Mononuclear cell (primary cell): ENCODE measurements around the gene EXOSC10. TPM values are rescaled to one million over a fixed set of nuclear protein-coding genes. Genes with fewer than 3 reads are reported as not detected.
"Not testable (repeated sequence)": the region's sequence is repeated elsewhere in the genome, so short reads cannot be mapped to it uniquely, and the experiment has no call there.

Experiments used
- H3K27me3 ChIP-seq: 2 replicates; pipeline ENCODE4 v1.6.0; 2011; ENCODE audit warnings: low read length, control low read depth; ENCODE audit not compliant: insufficient read depth
- H3K4me1 ChIP-seq: 2 replicates; pipeline ENCODE4 v1.5.1; 2011; ENCODE audit warnings: mild to moderate bottlenecking, low read length, control low read depth; ENCODE audit not compliant: insufficient read depth
- H3K4me3 ChIP-seq: 2 replicates; pipeline ENCODE4 v1.5.1; 2011; ENCODE audit warnings: mild to moderate bottlenecking, low read length, moderate library complexity
- H3K9me3 ChIP-seq: 2 replicates; pipeline ENCODE4 v1.5.1; 2011; ENCODE audit warnings: low read depth, mild to moderate bottlenecking, control low read depth, low read length
- total RNA-seq: library from RNA; depleted of rRNA; stranded (reverse); fragments of >200 nt; gene quantifications from one replicate; pipeline ENCODE4 v1.2.3, GENCODE V29; 2012

The EXOSC10 gene
- total RNA-seq, 1 donor: 56.5 TPM

GRCh38 chr1:11045428-11046269 is 54.0 kb downstream of the EXOSC10 start:
- no peaks in the 10 kb centered on the region for H3K27me3 ChIP-seq
- H3K4me3 ChIP-seq: no peak overlapping the region
- no peaks in the 10 kb centered on the region for H3K4me1 ChIP-seq
- no peaks in the 10 kb centered on the region for H3K9me3 ChIP-seq

DNA sequence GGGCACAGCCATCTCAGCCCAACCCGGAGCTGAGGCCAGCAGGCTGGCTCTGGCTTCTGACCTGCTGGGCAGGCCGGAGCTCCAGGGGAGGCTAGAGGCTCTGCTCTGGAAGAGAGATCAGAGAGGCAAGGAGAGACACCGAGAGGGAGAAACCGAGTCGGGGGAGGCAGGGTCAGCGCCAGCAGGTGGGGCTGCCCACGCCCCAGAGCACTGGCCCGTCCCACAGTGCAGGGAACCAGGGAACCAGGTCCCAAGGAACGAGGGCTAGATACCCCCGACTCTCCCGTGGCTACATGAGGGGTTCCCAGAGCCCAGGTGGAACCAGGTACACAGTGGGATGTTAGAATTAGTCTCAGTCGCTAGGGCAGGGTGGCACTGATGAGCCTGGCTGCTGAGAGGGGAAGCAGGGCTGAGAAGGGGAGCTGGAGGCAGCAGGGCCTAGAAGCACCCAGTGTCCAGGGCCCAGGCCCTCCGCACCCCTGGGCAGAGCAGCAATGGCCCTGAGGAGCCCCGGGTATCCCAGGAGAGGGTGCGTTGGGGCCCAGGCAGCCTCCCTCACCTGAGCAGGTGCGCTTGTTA is 54.7 kb downstream of the EXOSC10 start:
- Histone ChIP-seq H3K27me3 (no peaks in the 10 kb centered on the region), H3K4me3 (no peak overlapping the region), H3K4me1 (no peaks in the 10 kb centered on the region), H3K9me3 (no peaks in the 10 kb centered on the region)

DNA sequence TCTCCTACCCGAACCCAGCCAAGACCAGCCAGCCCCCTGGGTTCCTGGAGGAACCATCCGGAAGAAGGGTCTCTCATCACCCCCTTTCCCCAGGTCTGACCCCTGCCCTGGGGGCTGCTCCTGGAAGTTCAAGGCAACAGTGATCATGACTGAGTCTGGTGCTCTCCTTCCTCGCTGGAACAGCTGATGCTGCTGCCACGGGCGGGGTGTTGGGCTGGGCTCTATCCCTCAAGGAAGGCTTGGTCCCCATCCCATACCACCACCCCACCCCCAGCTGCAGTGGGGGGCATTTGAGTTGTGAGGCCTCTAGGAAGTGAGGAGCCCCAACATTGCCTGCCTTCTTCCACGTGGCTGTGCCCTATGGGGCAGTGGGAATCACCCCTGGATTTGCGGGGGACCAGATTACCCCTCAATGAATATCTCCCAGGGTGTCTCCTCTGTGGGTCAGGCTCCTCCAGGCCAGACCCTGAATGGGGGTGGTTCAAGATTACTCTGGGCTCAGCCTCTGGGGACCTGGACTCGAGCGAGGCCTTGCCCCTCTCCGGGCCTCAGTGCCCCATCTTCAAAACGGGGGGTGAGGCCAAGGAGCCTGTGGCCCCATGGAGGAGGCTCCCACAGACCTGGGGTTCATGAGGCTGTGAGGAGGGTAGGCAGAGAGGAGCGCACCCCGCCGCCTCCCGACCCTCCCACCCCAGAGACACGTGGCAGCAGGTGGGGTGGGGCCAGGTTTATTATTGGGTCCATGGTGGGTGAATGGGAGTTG is 55.4 kb downstream of the EXOSC10 start:
- no peaks in the 10 kb centered on the region for H3K4me1 ChIP-seq
- H3K4me3 ChIP-seq: no peak overlapping the region
- no peaks in the 10 kb centered on the region for H3K27me3 ChIP-seq
- H3K9me3 ChIP-seq: no peaks in the 10 kb centered on the region

DNA sequence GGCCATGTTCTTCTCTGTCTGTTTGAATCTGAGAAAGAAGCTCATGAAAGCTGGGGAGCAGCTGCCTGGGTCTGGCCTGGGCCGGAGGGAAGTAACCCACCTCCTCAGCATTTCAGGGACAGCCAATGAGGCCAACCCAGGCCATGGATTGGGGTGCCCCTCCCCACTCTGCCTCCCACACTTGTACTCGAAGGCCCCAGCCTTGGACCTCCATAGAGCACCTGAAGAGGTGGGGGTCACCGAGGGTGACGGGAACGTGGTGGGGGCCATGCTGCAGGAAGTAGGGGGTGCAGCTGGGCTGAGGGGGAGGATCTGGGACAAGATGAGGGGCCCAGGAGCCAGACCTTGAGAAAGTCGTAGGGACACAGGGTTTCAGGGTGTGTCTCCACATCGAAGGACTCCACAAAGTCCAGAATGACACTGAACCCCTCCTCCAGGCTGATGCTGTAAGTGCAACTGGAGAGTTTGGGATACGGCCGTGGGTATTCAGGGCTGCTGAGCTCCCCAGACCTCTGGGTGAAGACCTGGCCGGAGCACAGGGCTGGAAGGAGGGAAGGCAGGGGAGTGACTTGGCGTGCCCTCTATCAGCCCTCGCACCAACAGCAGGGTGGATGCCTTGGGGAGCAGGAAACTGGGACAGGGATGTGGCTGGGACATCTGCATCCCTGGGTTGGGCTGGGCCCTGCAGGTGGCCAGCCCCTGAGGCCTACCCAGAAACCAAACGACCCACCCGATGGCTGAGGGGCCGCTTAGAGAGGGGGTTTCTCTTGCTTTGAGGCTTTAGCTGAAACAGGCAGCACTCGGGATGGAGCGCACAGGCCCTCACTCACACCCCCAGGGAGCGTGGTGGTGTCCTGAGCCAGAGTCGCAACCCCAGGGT is 56.4 kb downstream of the EXOSC10 start:
- H3K27me3 ChIP-seq: no peaks in the 10 kb centered on the region
- H3K9me3 ChIP-seq: no peaks in the 10 kb centered on the region
- H3K4me3 ChIP-seq: no peak overlapping the region
- no peaks in the 10 kb centered on the region for H3K4me1 ChIP-seq

- Histone ChIP-seq H3K27me3 (no peaks in the 10 kb centered on the region), H3K4me3 (no peak overlapping the region), H3K4me1 (no peaks in the 10 kb centered on the region), H3K9me3 (no peaks in the 10 kb centered on the region)
Observed at GRCh38 chr1:11042065-11042464, 57.6 kb downstream of the EXOSC10 start.

DNA sequence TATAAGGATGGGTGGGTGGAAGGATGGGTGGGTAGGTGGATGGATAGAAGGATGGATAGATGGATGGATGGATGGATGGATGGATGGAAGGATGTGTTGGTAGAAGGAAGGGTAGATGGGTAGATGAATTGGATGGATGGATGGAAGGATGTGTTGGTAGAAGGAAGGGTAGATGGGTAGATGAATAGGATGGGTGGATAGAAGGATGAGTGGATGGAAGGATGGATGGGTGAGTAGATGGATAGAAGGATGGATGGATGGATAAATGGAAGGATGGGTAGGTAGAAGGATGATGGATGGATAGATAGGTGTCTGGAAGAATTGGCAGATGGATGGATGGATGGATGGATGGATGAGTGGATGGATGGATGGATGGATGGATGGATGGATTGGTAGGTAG is 58.6 kb downstream of the EXOSC10 start:
- Histone ChIP-seq H3K27me3 (no peaks in the 10 kb centered on the region), H3K4me3 (no peak overlapping the region), H3K4me1 (no peaks in the 10 kb centered on the region), H3K9me3 (no peaks in the 10 kb centered on the region)

DNA sequence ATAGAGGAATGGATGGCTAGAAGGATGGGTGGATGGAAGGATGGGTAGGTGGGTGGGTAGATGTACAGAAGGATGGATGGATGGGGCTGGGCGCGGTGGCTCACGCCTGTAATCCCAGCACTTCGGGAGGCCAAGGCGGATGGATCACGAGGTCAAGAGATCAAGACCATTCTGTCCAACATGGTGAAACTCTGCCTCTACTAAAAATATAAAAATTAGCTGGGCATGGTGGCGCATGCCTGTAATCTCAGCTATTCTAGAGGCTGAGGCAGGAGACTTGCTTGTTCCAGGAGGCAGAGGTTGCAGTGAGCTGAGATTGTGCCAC is 59.6 kb downstream of the EXOSC10 start:
- H3K27me3 ChIP-seq, H3K4me1 ChIP-seq, H3K4me3 ChIP-seq, H3K9me3 ChIP-seq: not testable (repeated sequence)

GRCh38 chr1:11039351-11040104 is 60.1 kb downstream of the EXOSC10 start:
- no peaks in the 10 kb centered on the region for H3K27me3 ChIP-seq
- no peaks in the 10 kb centered on the region for H3K9me3 ChIP-seq
- no peak overlapping the region for H3K4me3 ChIP-seq
- H3K4me1 ChIP-seq: no peaks in the 10 kb centered on the region

DNA sequence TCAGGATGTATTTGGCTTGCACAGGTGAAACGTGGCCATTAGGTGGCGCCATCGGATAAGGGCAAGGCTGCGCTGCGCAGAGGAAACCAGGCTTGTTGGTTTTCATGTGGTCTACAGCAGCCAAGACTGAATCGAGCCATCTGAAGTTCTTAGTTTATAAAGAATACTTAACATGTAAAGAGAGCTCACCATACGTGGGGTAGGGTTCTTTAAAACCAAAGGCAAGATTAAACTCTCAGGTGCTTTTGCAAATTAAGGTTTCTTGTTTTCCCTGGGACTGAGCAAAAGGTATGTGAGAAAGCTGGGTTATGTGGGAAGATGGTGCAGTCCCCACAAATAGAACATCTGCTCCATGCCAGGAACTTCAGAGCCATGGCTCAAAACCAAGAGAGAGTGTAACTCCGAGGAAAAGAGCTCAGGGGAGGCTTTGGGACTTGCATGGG is 61.9 kb downstream of the EXOSC10 start:
- no peaks in the 10 kb centered on the region for H3K27me3 ChIP-seq
- H3K4me3 ChIP-seq: no peak overlapping the region
- no peaks in the 10 kb centered on the region for H3K9me3 ChIP-seq
- H3K4me1 ChIP-seq: no peaks in the 10 kb centered on the region

DNA sequence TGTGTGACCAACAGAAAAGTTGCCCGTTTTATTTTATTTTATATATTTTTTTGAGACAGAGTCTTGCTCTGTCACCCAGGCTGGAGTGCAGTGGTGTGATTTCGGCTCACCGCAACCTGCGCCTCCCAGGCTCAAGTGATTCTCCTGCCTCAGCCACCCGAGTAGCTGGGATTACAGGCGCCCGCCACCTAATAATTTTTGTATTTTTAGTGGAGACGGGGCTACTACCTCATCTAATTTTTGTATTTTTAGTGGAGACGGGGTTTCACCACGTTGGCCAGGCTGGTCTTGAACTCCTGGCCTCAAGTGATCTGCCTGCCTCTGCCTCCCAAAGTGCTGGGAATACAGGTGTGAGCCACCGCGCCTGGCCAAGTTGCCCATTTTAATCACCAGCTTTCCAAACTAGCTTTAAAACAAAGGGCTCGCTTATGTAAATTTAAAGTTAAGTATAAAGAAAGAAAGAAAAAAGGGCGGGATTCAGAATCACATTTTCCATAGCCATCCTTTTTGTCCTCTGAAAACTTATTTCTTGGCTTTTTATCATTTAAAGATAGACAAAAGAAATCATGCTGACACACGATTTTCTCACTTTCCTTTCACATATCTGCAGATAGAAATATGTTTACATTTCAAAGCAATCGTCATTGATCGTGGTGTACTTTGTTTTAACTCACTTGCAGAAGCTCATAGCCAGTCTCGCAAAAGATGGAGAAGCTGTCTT is 62.5 kb downstream of the EXOSC10 start:
- H3K4me3 ChIP-seq, H3K27me3 ChIP-seq, H3K4me1 ChIP-seq, H3K9me3 ChIP-seq: not testable (repeated sequence)

DNA sequence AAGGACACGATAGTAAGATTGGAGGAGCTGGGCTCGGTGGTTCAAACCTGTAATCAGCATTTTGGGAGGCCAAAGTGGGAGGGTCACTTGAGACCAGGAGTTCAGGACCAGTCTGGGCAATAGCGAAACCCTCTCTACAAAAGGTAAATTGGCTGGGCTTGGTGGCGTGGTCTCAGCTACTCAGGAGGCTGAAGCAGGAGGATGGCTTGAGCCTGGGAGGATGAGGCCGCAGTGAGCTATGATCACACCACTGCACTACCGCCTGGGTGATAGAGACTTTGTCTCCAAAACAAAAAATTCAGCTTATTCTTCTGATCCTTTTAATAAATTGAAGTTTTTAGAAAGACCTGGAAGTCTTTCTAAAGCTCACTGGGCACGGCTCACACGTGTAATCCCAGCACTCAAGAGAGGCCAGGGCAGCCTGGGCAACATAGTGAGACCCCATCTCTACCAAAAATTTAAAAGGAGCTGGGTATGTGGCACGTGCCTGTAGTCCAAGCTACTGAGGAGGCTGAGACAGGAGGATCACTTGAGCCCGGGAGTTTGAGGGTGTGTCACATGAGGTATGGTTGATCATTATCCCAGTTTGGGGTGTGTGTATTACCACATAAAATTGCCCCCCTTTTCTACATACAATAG is 67.9 kb downstream of the EXOSC10 start:
- Histone ChIP-seq H3K9me3 (no peaks in the 10 kb centered on the region), H3K4me3 (no peak overlapping the region), H3K4me1 (no peaks in the 10 kb centered on the region), H3K27me3 (no peaks in the 10 kb centered on the region)

DNA sequence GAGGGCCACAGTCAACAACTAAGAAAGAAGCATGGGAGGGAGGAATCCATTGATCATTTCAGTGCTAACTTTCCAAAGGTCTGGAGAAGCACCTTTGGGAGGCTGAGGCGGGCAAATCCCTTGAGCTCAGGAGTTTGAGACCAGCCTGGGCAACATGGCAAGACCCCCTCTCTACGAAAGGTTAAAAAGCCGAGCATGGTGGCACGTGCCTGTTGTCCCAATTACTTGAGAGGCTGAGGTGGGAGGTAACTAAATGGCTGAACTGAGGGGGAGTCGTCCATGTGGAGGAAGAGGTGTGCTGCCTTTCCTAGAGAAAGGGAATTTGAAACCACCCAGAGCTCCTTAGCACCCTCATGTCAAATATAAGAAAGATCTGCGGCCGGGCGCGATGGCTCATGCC is 68.8 kb downstream of the EXOSC10 start:
- Histone ChIP-seq H3K4me1 (no peaks in the 10 kb centered on the region), H3K27me3 (no peaks in the 10 kb centered on the region), H3K4me3 (no peak overlapping the region), H3K9me3 (no peaks in the 10 kb centered on the region)

DNA sequence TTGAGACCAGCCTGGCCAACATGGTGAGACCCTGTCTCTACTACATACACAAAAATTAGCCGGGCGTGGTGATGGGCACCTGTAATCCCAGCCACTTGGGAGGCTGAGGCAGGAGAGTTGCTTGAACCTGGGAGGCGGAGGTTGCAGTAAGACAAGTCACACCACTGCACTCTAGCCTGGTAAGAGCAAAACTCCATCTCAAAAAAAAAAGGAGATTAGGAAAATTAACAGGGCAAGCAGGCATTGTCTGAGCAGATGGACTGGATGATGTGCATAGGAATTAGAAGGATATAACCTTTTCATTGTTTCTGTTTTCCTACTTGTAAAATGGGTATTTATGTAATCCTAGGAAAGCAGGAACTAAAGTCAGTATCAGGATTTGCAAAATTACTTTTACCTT is 71.7 kb downstream of the EXOSC10 start:
- Histone ChIP-seq H3K9me3 (no peaks in the 10 kb centered on the region), H3K27me3 (no peaks in the 10 kb centered on the region), H3K4me1 (no peaks in the 10 kb centered on the region), H3K4me3 (no peak overlapping the region)
